ENCODE measurements around the gene ACVR2A. TPM values are rescaled to one million over a fixed set of nuclear protein-coding genes. Genes with fewer than 3 reads are reported as not detected.

ACVR2A gene
- total RNA-seq, 1 donor from 2014 or later, result 22.7 TPM

GRCh38 chr2:147927053-147927588 lies 82.3 kb downstream of the ACVR2A start:
- Histone ChIP-seq H2AFZ (replicated peaks) (no peak overlapping the region), H3K4me2 (no peak overlapping the region), H3K27ac (no peak overlapping the region), H3K27me3 (no peaks in the 10 kb centered on the region), H3K9me3 (ENCODE audit: low read depth) (no peaks in the 10 kb centered on the region), H3K79me2 (ENCODE audit: low read depth) (no peaks in the 10 kb centered on the region), H3K4me3 (no peak overlapping the region), H3F3A (ENCODE audit: low read depth) (peaks cover 14% of the 10 kb centered on the region), H3K36me3 (no peaks in the 10 kb centered on the region), H3K4me1 (no peaks in the 10 kb centered on the region), H3K9ac (no peak overlapping the region), H4K20me1 (ENCODE audit: low read depth) (no peaks in the 10 kb centered on the region)
- H3K4me3 Mint-ChIP-seq, result no peak overlapping the region
- no peak overlapping the region for H3K27ac Mint-ChIP-seq
- no peak for TF ChIP-seq EZH2phosphoT487 (IDR thresholded peaks at IDR 0.05)
- TF ChIP-seq, protein P1, sequence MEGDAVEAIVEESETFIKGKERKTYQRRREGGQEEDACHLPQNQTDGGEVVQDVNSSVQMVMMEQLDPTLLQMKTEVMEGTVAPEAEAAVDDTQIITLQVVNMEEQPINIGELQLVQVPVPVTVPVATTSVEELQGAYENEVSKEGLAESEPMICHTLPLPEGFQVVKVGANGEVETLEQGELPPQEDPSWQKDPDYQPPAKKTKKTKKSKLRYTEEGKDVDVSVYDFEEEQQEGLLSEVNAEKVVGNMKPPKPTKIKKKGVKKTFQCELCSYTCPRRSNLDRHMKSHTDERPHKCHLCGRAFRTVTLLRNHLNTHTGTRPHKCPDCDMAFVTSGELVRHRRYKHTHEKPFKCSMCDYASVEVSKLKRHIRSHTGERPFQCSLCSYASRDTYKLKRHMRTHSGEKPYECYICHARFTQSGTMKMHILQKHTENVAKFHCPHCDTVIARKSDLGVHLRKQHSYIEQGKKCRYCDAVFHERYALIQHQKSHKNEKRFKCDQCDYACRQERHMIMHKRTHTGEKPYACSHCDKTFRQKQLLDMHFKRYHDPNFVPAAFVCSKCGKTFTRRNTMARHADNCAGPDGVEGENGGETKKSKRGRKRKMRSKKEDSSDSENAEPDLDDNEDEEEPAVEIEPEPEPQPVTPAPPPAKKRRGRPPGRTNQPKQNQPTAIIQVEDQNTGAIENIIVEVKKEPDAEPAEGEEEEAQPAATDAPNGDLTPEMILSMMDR (IDR thresholded peaks at IDR 0.05), result no peak
- no peak for TF ChIP-seq EZH2 (IDR thresholded peaks at IDR 0.05)
- no peaks in the 10 kb centered on the region for H3K4me1 Mint-ChIP-seq
- H3K9me3 Mint-ChIP-seq, result no peaks in the 10 kb centered on the region
- no peaks in the 10 kb centered on the region for H3K27me3 Mint-ChIP-seq (ENCODE audit: insufficient read depth, low read depth)
- peaks cover 12% of the 10 kb centered on the region for H3K36me3 Mint-ChIP-seq
- no peak for DNase-seq (ENCODE audit: low spot score)

DNA sequence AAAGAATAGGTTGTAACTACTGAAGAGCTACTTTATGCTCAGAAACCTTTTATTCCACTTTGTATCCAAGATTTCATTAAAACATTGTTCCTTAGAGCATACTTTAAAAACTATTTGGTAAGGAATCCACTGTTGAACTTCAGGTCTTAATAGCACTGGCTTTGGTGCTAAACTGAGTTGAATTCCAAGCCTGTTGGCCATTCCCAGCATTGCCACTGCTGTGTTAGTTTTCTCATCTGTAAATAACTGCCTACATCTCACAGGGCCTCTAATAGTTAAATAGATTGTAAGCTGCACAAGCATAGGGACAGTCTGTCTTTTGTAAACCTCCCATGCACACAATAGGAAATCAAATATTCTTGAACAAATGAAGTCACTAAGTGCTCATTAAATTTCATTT lies 89.1 kb downstream of the ACVR2A start:
- Mint-ChIP-seq H3K4me1 (no peaks in the 10 kb centered on the region), H3K27me3 (ENCODE audit: insufficient read depth, low read depth) (no peaks in the 10 kb centered on the region), H3K27ac (no peak overlapping the region), H3K36me3 (peaks cover 15% of the 10 kb centered on the region), H3K9me3 (no peaks in the 10 kb centered on the region), H3K4me3 (no peak overlapping the region)
- Histone ChIP-seq H2AFZ (replicated peaks) (no peak overlapping the region), H3K4me3 (no peak overlapping the region), H3K4me1 (no peaks in the 10 kb centered on the region), H3K9me3 (ENCODE audit: low read depth) (no peaks in the 10 kb centered on the region), H3K79me2 (ENCODE audit: low read depth) (no peaks in the 10 kb centered on the region), H3F3A (ENCODE audit: low read depth) (peaks cover 13% of the 10 kb centered on the region), H3K36me3 (peaks cover 30% of the 10 kb centered on the region), H3K27me3 (no peaks in the 10 kb centered on the region), H3K9ac (no peak overlapping the region), H4K20me1 (ENCODE audit: low read depth) (no peaks in the 10 kb centered on the region), H3K27ac (no peak overlapping the region), H3K4me2 (no peak overlapping the region)
- TF ChIP-seq EZH2 (IDR thresholded peaks at IDR 0.05) (no peak), EZH2phosphoT487 (IDR thresholded peaks at IDR 0.05) (no peak)
- TF ChIP-seq, protein P1 (IDR thresholded peaks at IDR 0.05), result no peak
- DNase-seq (ENCODE audit: low spot score), result no peak

DNA sequence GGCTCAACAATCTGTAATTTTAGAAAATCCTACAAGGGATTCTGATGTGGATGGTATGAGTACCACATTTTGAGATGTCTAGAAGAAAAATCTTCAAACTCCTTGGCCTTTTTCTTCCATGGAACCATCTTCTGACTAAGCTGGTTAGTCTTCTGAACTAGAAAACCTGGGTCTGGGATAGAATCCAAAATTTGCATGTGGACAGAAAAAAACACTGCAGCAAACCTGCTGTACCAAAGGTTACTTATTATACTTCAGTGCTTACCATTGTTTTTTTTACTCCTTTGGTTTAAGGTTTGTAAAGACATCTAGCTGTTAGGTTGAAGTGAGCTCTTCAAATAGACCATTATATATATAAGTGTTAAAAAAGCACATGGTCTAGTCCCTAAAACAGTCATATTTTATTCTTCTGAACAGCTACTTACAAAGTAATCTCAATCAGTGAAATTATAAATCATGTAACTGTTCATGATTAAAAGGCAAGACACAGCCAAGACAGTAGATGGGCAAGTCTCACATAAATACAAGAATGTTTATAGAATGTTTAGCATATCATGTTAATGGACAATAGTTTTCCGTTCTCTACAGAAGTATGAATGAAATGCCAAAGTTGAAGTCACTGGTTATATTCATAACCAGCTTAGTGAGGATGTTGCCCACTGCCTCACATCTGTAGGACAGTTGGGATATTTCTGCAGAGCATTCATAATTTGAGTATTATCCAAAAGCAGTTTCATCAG lies 90.2 kb downstream of the ACVR2A start:
- no peaks in the 10 kb centered on the region for H3K27me3 ChIP-seq
- H2AFZ ChIP-seq (replicated peaks), result no peak overlapping the region
- H3K9ac ChIP-seq, result no peak overlapping the region
- H4K20me1 ChIP-seq (ENCODE audit: low read depth), result no peaks in the 10 kb centered on the region
- no peaks in the 10 kb centered on the region for H3K79me2 ChIP-seq (ENCODE audit: low read depth)
- H3K36me3 Mint-ChIP-seq, result peaks cover 17% of the 10 kb centered on the region
- no peaks in the 10 kb centered on the region for H3K9me3 Mint-ChIP-seq
- no peak overlapping the region for H3K4me3 ChIP-seq
- no peaks in the 10 kb centered on the region for H3K9me3 ChIP-seq (ENCODE audit: low read depth)
- H3K27ac ChIP-seq, result no peak overlapping the region
- no peak overlapping the region for H3K4me3 Mint-ChIP-seq
- DNase-seq (ENCODE audit: low spot score), result no peak
- H3K4me1 Mint-ChIP-seq, result no peaks in the 10 kb centered on the region
- no peaks in the 10 kb centered on the region for H3K4me1 ChIP-seq
- TF ChIP-seq EZH2phosphoT487 (IDR thresholded peaks at IDR 0.05), result no peak
- TF ChIP-seq EZH2 (IDR thresholded peaks at IDR 0.05), result no peak
- TF ChIP-seq, protein P1 (IDR thresholded peaks at IDR 0.05), result no peak
- no peak overlapping the region for H3K4me2 ChIP-seq
- H3F3A ChIP-seq (ENCODE audit: low read depth), result peaks cover 12% of the 10 kb centered on the region
- no peaks in the 10 kb centered on the region for H3K27me3 Mint-ChIP-seq (ENCODE audit: insufficient read depth, low read depth)
- peaks cover 32% of the 10 kb centered on the region for H3K36me3 ChIP-seq
- no peak overlapping the region for H3K27ac Mint-ChIP-seq

Data from neural progenitor cell (in vitro differentiated cells).